ENCODE measurements around the gene KDM4F. TPM values are rescaled to one million over a fixed set of nuclear protein-coding genes. Genes with fewer than 3 reads are reported as not detected.
A peak's percentile ranks its signal among the peaks of the same experiment; 100 is the strongest.
"Not testable (repeated sequence)": the region's sequence is repeated elsewhere in the genome, so short reads cannot be mapped to it uniquely, and the experiment has no call there.

The KDM4F gene
- total RNA-seq: not detected

GRCh38 chr11:95049122-95049521 lies at the start of gene KDM4F:
KDM4F (plus strand) TSS chr11:95049422.
- 73 to 75% methylated on average over 3 of the region's 3 CpGs for WGBS, 2 donors
- H3K4me1 ChIP-seq; H3K27me3 ChIP-seq; intact Hi-C loops (cut with DNase I); ATAC-seq; H3K4me3 ChIP-seq; H3K36me3 ChIP-seq (replicated peaks in 1 of 2; ENCODE audit: insufficient read depth in 1 of 2, low read depth in 2 of 2); H3K9me3 ChIP-seq; DNase-seq; H3K27ac ChIP-seq: not testable (repeated sequence)

GRCh38 chr11:95003716-95004115 lies 45.5 kb upstream of the KDM4F start:
- Histone ChIP-seq H3K36me3 (replicated peaks in 1 of 2; ENCODE audit: insufficient read depth in 1 of 2, low read depth in 2 of 2) (no peaks in the 10 kb centered on the region), H3K27me3 (no peaks in the 10 kb centered on the region), H3K4me1 (no peaks in the 10 kb centered on the region), H3K4me3 (no peak overlapping the region), H3K9me3 (no peaks in the 10 kb centered on the region), H3K27ac (no peak overlapping the region)
- TF ChIP-seq POLR2A (IDR thresholded peaks at IDR 0.05): no peak
- no peak for TF ChIP-seq CTCF (IDR thresholded peaks at IDR 0.05)
- ATAC-seq (no peak), DNase-seq (no peak)
- intact Hi-C loops (cut with DNase I): no loop called here

GRCh38 chr11:95005642-95006041 lies 43.6 kb upstream of the KDM4F start:
- no peaks in the 10 kb centered on the region for H3K27me3 ChIP-seq
- H3K4me3 ChIP-seq: no peak overlapping the region
- no peaks in the 10 kb centered on the region for H3K4me1 ChIP-seq
- no peak overlapping the region for H3K27ac ChIP-seq
- ATAC-seq (no peak), DNase-seq (no peak)
- intact Hi-C loops (cut with DNase I): no loop called here
- H3K36me3 ChIP-seq (replicated peaks in 1 of 2; ENCODE audit: insufficient read depth in 1 of 2, low read depth in 2 of 2): no peaks in the 10 kb centered on the region
- no peaks in the 10 kb centered on the region for H3K9me3 ChIP-seq
- WGBS, 2 donors: 94 to 100% methylated on average over 1 of the region's 1 CpG
- TF ChIP-seq CTCF (IDR thresholded peaks at IDR 0.05) (no peak), POLR2A (IDR thresholded peaks at IDR 0.05) (no peak)

GRCh38 chr11:95011376-95011775 lies 37.8 kb upstream of the KDM4F start:
- ATAC-seq (no peak), DNase-seq (no peak)
- Histone ChIP-seq H3K4me3 (no peak overlapping the region), H3K27me3 (no peaks in the 10 kb centered on the region), H3K9me3 (no peaks in the 10 kb centered on the region), H3K27ac (no peak overlapping the region), H3K36me3 (replicated peaks in 1 of 2; ENCODE audit: insufficient read depth in 1 of 2, low read depth in 2 of 2) (no peaks in the 10 kb centered on the region), H3K4me1 (no peaks in the 10 kb centered on the region)
- intact Hi-C loops (cut with DNase I): no loop called here
- TF ChIP-seq POLR2A (IDR thresholded peaks at IDR 0.05) (no peak), CTCF (IDR thresholded peaks at IDR 0.05) (no peak)

GRCh38 chr11:95014184-95014821 lies 34.9 kb upstream of the KDM4F start:
- Histone ChIP-seq H3K27ac (no peak overlapping the region), H3K27me3 (no peaks in the 10 kb centered on the region), H3K9me3 (no peaks in the 10 kb centered on the region), H3K4me3 (peak overlapping the region in 1 of 2 donors; percentile 5), H3K36me3 (replicated peaks in 1 of 2; ENCODE audit: insufficient read depth in 1 of 2, low read depth in 2 of 2) (no peaks in the 10 kb centered on the region), H3K4me1 (no peaks in the 10 kb centered on the region)
- intact Hi-C loops (cut with DNase I): no loop called here
- 66 to 78% methylated on average over 7 to 12 of the region's 12 CpGs for WGBS, 2 donors
- TF ChIP-seq POLR2A (IDR thresholded peaks at IDR 0.05): no peak
- TF ChIP-seq CTCF (IDR thresholded peaks at IDR 0.05): no peak
- peak; percentile 50 to 76 (median 62) for DNase-seq
- ATAC-seq: peak; percentile 84

All from body of pancreas (tissue), 4 donors.